ENCODE results near the gene NUPR1. TPM values are rescaled to one million over a fixed set of nuclear protein-coding genes. Genes with fewer than 3 reads are reported as not detected.
A peak's percentile ranks its signal among the peaks of the same experiment; 100 is the strongest.

The NUPR1 gene, protein sequence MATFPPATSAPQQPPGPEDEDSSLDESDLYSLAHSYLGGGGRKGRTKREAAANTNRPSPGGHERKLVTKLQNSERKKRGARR
- total RNA-seq = 100 to 1,000 TPM in 1 of 2 donors, 10 to 100 TPM in 1; 85.3 to 137 TPM
- polyA plus RNA-seq = 100 to 1,000 TPM in 1 of 2 donors, 10 to 100 TPM in 1; 85.0 to 148 TPM
- long read RNA-seq, donor 1, full-length matches to known transcripts = 33 of 37 reads
- long read RNA-seq, donor 1, partial matches to known transcripts = 3 of 37 reads
- long read RNA-seq, donor 1, other reads (novel, unspliced or antisense) = 1 of 37 reads
- long read RNA-seq, donor 2, full-length matches to known transcripts = 67 of 73 reads
- long read RNA-seq, donor 2, partial matches to known transcripts = 5 of 73 reads
- long read RNA-seq, donor 2, other reads (novel, unspliced or antisense) = 1 of 73 reads

DNA sequence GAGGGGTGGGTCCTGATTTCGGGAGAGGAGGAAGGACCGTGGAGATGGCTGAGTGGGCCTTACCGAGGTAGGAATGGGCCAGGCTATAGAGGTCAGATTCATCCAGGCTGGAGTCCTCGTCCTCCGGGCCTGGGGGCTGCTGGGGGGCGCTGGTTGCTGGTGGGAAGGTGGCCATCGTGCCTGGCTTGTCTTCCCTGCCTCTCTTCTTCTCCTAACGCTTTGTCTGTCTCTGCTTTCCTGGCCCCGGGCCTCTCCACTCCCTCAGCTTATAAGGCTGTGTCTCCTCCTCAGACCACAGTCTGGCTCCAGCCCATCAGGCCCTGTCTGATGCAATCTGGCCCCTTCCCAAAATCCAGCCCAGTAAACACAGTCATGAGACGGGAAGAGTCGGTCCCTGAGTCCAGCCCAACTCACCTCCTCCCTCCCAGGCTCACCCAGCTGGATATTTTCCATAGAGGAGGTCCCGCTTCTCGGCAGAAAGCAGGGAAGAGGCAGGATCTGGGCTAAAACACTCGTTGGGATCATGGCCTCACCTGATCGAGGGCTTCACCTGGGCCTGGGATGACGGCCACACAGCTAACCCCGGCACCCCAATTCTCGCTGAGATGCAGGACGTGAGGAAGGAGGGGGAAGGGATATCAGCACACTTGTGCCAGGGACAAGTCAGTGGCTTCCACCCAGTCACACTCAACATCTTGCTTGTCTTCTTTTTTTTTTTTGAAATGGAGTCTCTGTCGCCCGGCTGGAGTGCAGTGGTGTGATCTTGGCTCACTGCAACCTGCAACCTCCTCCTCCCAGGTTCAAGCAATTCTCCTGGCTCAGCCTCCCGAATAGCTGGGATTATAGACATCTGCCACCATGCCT, at the start of gene NUPR1:
Gene NUPR1 (minus strand): TSS at position 242 of the 864 bp plus-strand sequence. CDS start 67 bp downstream, at position 175.
- Histone ChIP-seq H3K4me1 (ENCODE audit: control insufficient read depth in 1 of 2, insufficient read depth in 2 of 2, low read length in 2 of 2) (peaks cover 0 to 1% of the 10 kb centered on the region in 2 donors), H3K27ac (ENCODE audit: low read depth in 1 of 2, low read length in 2 of 2) (peak within 1 kb of the TSS; percentile 31 to 87), H3K36me3 (ENCODE audit: control insufficient read depth in 1 of 2, insufficient read depth in 2 of 2, low read length in 1 of 2) (no peaks in the 10 kb centered on the region), H3K27me3 (ENCODE audit: control insufficient read depth in 1 of 2, insufficient read depth in 2 of 2, low read length in 1 of 2) (no peaks in the 10 kb centered on the region), H3K9me3 (ENCODE audit: control insufficient read depth, low read length) (no peaks in the 10 kb centered on the region), H3K4me3 (ENCODE audit: low read length in 2 of 2) (peak within 1 kb of the TSS; percentile 37 to 39)
- intact Hi-C loops (cut with DNase I) = loop anchor here (5.0 kb wide), 1 partner anchor 47 kb away; the partner anchor contains the start of genes APOBR (in 2 of the 2) and CLN3 (in 2 of the 2)
- DNase-seq (peak; percentile 95 to 96), ATAC-seq (ENCODE audit: low FRiP score) (peak; percentile 96)
- WGBS, 2 donors = 11 to 14% methylated on average over 22 of the region's 22 CpGs

DNA sequence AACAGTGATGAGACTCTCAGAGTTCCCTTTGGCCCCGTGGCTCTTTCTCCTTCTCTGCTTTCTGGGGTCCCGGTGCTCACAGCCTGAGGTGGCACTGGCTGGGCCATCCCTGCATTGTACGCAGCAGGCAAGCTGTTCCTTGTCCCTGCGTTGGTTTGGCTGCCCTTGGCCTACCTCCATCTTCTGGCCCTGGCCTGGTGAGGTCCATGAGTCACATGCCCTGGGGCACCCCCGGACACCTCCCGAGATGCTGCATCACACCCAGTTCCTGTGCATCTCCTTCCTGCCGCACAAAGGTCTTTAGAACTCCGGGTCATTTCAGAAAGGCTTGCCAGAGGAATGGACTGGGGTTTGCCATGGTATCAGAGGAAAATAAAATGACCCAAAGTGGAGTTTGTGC, 48.6 kb upstream of the NUPR1 start:
- WGBS, 2 donors = 90 to 94% methylated on average over 8 of the region's 8 CpGs

DNA sequence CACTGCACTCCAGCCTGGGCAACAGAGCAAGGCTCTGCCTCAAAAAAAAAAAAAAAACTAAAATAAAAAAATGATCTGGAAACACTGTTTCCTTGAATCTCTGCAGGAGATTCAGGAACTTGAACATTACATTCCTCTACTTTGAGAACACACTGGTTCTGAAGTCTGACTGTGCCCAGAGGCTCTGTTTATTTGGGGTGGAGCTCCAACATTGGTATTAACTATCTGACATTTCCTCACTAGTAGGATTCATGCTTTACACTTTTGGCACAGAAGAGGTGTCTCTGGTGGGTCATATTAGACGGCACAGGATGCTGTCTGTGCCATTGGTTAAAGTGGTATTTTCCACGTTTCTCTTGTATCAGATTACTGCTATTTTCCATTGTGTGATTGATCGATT, 47.7 kb upstream of the NUPR1 start:
- DNase-seq (no peak), ATAC-seq (ENCODE audit: low FRiP score) (no peak)
- Histone ChIP-seq H3K4me3 (ENCODE audit: low read length in 2 of 2) (no peak overlapping the region), H3K4me1 (ENCODE audit: control insufficient read depth in 1 of 2, insufficient read depth in 2 of 2, low read length in 2 of 2) (no peaks in the 10 kb centered on the region), H3K27me3 (ENCODE audit: control insufficient read depth in 1 of 2, insufficient read depth in 2 of 2, low read length in 1 of 2) (no peaks in the 10 kb centered on the region), H3K27ac (ENCODE audit: low read depth in 1 of 2, low read length in 2 of 2) (no peak overlapping the region), H3K9me3 (ENCODE audit: control insufficient read depth, low read length) (no peaks in the 10 kb centered on the region), H3K36me3 (ENCODE audit: control insufficient read depth in 1 of 2, insufficient read depth in 2 of 2, low read length in 1 of 2) (peaks cover 3 to 17% of the 10 kb centered on the region in 2 donors)
- WGBS, 2 donors = 90 to 91% methylated on average over 3 of the region's 3 CpGs
- intact Hi-C loops (cut with DNase I) = no loop called here

More for the DNA sequence above, 48.6 kb upstream of the NUPR1 start:
- Histone ChIP-seq H3K27me3 (ENCODE audit: control insufficient read depth in 1 of 2, insufficient read depth in 2 of 2, low read length in 1 of 2) (no peaks in the 10 kb centered on the region), H3K4me3 (ENCODE audit: low read length in 2 of 2) (no peak overlapping the region), H3K27ac (ENCODE audit: low read depth in 1 of 2, low read length in 2 of 2) (no peak overlapping the region), H3K9me3 (ENCODE audit: control insufficient read depth, low read length) (no peaks in the 10 kb centered on the region), H3K36me3 (ENCODE audit: control insufficient read depth in 1 of 2, insufficient read depth in 2 of 2, low read length in 1 of 2) (peaks cover 3 to 13% of the 10 kb centered on the region in 2 donors), H3K4me1 (ENCODE audit: control insufficient read depth in 1 of 2, insufficient read depth in 2 of 2, low read length in 2 of 2) (no peaks in the 10 kb centered on the region)
- ATAC-seq (ENCODE audit: low FRiP score) (no peak), DNase-seq (no peak)
- intact Hi-C loops (cut with DNase I) = no loop called here

DNA sequence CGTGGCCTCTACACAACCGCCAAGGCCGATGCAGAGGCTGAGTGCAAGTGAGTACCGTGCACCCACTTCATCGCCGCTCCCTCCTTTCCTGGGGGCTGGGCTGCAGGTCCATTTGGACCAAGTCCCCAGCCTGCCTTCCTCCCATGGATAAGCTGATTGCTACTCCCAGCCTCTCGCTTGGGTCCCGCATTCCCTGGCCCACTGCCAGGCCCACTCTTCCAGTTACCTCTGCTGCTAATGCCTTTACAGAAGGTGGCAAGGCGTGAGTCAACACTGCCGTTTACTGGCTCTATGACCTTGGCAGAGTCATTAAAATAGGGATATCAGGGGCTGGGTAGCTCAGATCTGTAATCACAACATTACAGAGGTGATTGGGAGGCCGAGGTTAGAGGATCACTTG, 46.9 kb upstream of the NUPR1 start:
- DNase-seq (no peak), ATAC-seq (ENCODE audit: low FRiP score) (no peak)
- no peak overlapping the region for H3K4me3 ChIP-seq (ENCODE audit: low read length in 2 of 2)
- peaks cover 3 to 12% of the 10 kb centered on the region in 2 donors for H3K36me3 ChIP-seq (ENCODE audit: control insufficient read depth in 1 of 2, insufficient read depth in 2 of 2, low read length in 1 of 2)
- no peak overlapping the region for H3K27ac ChIP-seq (ENCODE audit: low read depth in 1 of 2, low read length in 2 of 2)
- no peaks in the 10 kb centered on the region for H3K4me1 ChIP-seq (ENCODE audit: control insufficient read depth in 1 of 2, insufficient read depth in 2 of 2, low read length in 2 of 2)
- no peaks in the 10 kb centered on the region for H3K9me3 ChIP-seq (ENCODE audit: control insufficient read depth, low read length)
- 81 to 82% methylated on average over 11 of the region's 11 CpGs for WGBS, 2 donors
- intact Hi-C loops (cut with DNase I) = no loop called here
- no peaks in the 10 kb centered on the region for H3K27me3 ChIP-seq (ENCODE audit: control insufficient read depth in 1 of 2, insufficient read depth in 2 of 2, low read length in 1 of 2)

DNA sequence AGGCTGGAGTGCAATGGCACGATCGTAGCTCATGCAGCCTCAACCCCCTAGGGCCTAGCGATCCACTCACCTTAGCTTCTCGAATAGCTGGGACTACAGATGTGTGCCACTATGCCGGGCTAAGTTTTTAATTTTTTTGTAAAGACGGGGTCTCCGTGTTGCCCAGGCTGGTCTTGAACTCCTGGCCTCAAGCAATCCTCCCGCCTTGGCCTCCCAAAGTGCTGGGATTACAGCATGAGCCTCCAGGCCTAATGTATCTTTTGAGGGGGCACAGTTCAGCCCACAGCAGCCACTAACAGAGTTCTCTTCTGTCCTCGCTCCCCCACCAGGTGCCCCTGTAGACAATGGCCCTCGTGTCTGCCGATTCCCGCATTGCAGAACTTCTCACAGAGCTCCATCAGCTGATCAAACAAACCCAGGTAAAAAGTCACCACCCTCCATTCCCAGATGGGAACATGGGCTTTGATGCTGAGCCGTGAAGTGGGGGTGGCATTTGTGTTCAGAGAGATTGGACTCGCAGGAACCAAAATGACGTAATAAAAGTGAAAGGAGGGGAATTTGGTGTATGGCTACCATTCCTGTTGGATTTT, 42.0 kb upstream of the NUPR1 start:
- no peak overlapping the region for H3K4me3 ChIP-seq (ENCODE audit: low read length in 2 of 2)
- H3K27me3 ChIP-seq (ENCODE audit: control insufficient read depth in 1 of 2, insufficient read depth in 2 of 2, low read length in 1 of 2) = no peaks in the 10 kb centered on the region
- no peak overlapping the region for H3K27ac ChIP-seq (ENCODE audit: low read depth in 1 of 2, low read length in 2 of 2)
- no peaks in the 10 kb centered on the region for H3K9me3 ChIP-seq (ENCODE audit: control insufficient read depth, low read length)
- ATAC-seq (ENCODE audit: low FRiP score) = no peak
- 95 to 96% methylated on average over 15 of the region's 15 CpGs for WGBS, 2 donors
- peaks cover 0 to 9% of the 10 kb centered on the region in 2 donors for H3K36me3 ChIP-seq (ENCODE audit: control insufficient read depth in 1 of 2, insufficient read depth in 2 of 2, low read length in 1 of 2)
- no peaks in the 10 kb centered on the region for H3K4me1 ChIP-seq (ENCODE audit: control insufficient read depth in 1 of 2, insufficient read depth in 2 of 2, low read length in 2 of 2)
- no peak for DNase-seq
- intact Hi-C loops (cut with DNase I) = no loop called here

DNA sequence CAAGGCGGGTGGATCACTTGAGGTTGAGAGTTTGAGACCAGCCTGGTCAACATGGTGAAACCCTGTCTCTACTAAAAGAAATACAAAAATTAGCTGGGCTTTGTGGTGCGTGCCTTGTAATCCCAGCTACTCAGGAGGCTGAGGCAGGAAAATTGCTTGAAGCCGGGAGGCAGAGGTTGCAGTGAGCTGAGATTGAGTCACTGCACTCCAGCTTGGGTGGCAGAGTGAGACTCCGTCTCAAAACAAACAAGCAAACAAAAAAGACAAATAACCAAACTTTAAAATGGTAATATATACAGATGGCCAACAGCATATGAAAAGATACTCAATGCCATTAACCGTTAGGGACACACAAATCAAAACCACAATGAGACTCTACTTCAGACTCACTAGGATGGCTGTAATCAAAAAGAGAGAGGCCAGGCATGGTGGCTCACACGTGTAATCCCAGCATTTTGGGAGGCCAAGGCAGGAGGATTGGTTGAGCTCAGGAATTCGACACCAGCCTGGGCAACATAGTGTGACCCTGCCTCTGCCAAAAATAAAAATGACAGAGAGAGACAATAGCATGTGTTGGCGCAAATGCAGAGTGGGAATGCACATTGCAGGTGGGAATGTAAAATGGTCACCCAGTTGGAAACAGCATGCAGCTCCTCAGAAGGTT, 36.8 kb upstream of the NUPR1 start:
- 91 to 92% methylated on average over 8 of the region's 8 CpGs for WGBS, 2 donors
- Histone ChIP-seq H3K27me3 (ENCODE audit: control insufficient read depth in 1 of 2, insufficient read depth in 2 of 2, low read length in 1 of 2) (no peaks in the 10 kb centered on the region), H3K27ac (ENCODE audit: low read depth in 1 of 2, low read length in 2 of 2) (no peak overlapping the region), H3K4me1 (ENCODE audit: control insufficient read depth in 1 of 2, insufficient read depth in 2 of 2, low read length in 2 of 2) (no peaks in the 10 kb centered on the region), H3K4me3 (ENCODE audit: low read length in 2 of 2) (no peak overlapping the region), H3K36me3 (ENCODE audit: control insufficient read depth in 1 of 2, insufficient read depth in 2 of 2, low read length in 1 of 2) (no peaks in the 10 kb centered on the region), H3K9me3 (ENCODE audit: control insufficient read depth, low read length) (no peaks in the 10 kb centered on the region)
- ATAC-seq (ENCODE audit: low FRiP score) (no peak), DNase-seq (no peak)
- intact Hi-C loops (cut with DNase I) = no loop called here

DNA sequence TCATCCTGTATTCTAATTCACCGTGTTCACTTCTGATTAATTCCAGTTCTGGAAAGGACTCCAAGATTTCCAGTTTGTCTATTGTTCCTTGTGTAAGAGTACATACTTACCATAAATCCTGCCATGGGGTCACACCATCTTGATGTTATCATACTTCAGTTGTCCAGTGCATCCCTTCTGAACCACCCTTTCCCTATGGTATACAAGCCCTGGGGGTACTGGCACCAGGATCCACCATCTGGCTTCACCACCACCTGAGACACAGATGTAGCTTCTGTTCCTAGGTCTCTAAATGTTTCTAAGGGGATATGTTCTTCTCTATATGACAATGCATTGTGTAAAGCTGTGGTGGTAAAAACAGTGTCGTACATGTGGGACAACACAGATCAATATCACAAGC, 36.2 kb upstream of the NUPR1 start:
- H3K27me3 ChIP-seq (ENCODE audit: control insufficient read depth in 1 of 2, insufficient read depth in 2 of 2, low read length in 1 of 2) = no peaks in the 10 kb centered on the region
- no peaks in the 10 kb centered on the region for H3K4me1 ChIP-seq (ENCODE audit: control insufficient read depth in 1 of 2, insufficient read depth in 2 of 2, low read length in 2 of 2)
- H3K27ac ChIP-seq (ENCODE audit: low read depth in 1 of 2, low read length in 2 of 2) = no peak overlapping the region
- intact Hi-C loops (cut with DNase I) = no loop called here
- no peak overlapping the region for H3K4me3 ChIP-seq (ENCODE audit: low read length in 2 of 2)
- no peaks in the 10 kb centered on the region for H3K9me3 ChIP-seq (ENCODE audit: control insufficient read depth, low read length)
- H3K36me3 ChIP-seq (ENCODE audit: control insufficient read depth in 1 of 2, insufficient read depth in 2 of 2, low read length in 1 of 2) = no peaks in the 10 kb centered on the region
- no peak for ATAC-seq (ENCODE audit: low FRiP score)
- DNase-seq = no peak
- WGBS, 2 donors = 90 to 97% methylated on average over 2 of the region's 2 CpGs
